Stomach (tissue), 9 donors: ENCODE data around the gene SLC15A3. TPM values are rescaled to one million over a fixed set of nuclear protein-coding genes. Genes with fewer than 3 reads are reported as not detected.
A peak's percentile ranks its signal among the peaks of the same experiment; 100 is the strongest.
"Not testable (repeated sequence)": the region's sequence is repeated elsewhere in the genome, so short reads cannot be mapped to it uniquely, and the experiment has no call there.

Experiments
- DNase-seq, 2 donors: peaks; one replicate each; pipeline versions ENCODE4 v3.0.0 to v3.0.0-alpha.2; 2013 to 2019
- H3K27ac ChIP-seq, 5 donors: fragments of 200-600 bp in 4 of 5; sonication (generic) in 4 of 5; one replicate each; pipeline ENCODE4 v1.5.1; 2013 to 2019; ENCODE audit warnings: mild to moderate bottlenecking in 1 of 5, moderate library complexity in 1 of 5
- H3K27me3 ChIP-seq, 3 donors: fragments of 200-600 bp; sonication (generic); one replicate each; pipeline ENCODE4 v1.5.1; 2017 to 2019; ENCODE audit warnings: mixed run types in 1 of 3
- H3K36me3 ChIP-seq, 4 donors: fragments of 200-600 bp; sonication (generic); 1 replicate in 3 of 4; 2 replicates in 1 of 4; pipeline ENCODE4 v1.5.1; 2016 to 2019
- H3K4me1 ChIP-seq, 4 donors: fragments of 200-600 bp; sonication (generic); one replicate each; pipeline ENCODE4 v1.5.1; 2016 to 2019
- H3K4me3 ChIP-seq, 4 donors: fragments of 200-600 bp; sonication (generic) in 3 of 4; one replicate each; pipeline ENCODE4 v1.5.1; 2016 to 2019; ENCODE audit warnings: mild to moderate bottlenecking in 1 of 4
- H3K9me3 ChIP-seq, 4 donors: fragments of 200-600 bp; sonication (generic); one replicate each; pipeline ENCODE4 v1.5.1; 2016 to 2019
- EP300 ChIP-seq: sonication (generic); formaldehyde crosslinking; IDR thresholded peaks from one replicate; pipeline ENCODE4 v1.6.1; 2017; ENCODE audit warnings: antibody characterized with exemption
- POLR2A ChIP-seq, 4 donors: fragments of 450-650 bp; IDR thresholded peaks; one replicate each; pipeline ENCODE4 v1.6.1; 2016; ENCODE audit warnings: antibody characterized with exemption in 4 of 4, control low read depth in 2 of 4, mild to moderate bottlenecking in 1 of 4, moderate library complexity in 1 of 4
- POLR2AphosphoS5 ChIP-seq, 3 donors: sonication (generic); formaldehyde crosslinking; IDR thresholded peaks; one replicate each; pipeline ENCODE4 v1.6.1; 2016; ENCODE audit warnings: antibody characterized with exemption in 3 of 3
- WGBS, 5 donors: extraction: QIAGEN DNeasy Blood & Tissue Kit in 3 of 5; methylation state at CpG; one replicate each; pipeline versions ENCODE4 v1.1.5 to v1.1.7; 2013 to 2018; 5-methylcytosine and 5-hydroxymethylcytosine counted together
- intact Hi-C: fragments of 100-400 bp; cut with DNase I; formaldehyde crosslinking; loops from one replicate; pipeline ENCODE4 v1.15.1; 2023; ENCODE audit warnings: low total_unique reads
- polyA plus RNA-seq, 3 donors: library from polyadenylated mRNA; stranded (reverse); fragments of 200-250 nt; gene quantifications; one replicate each; pipeline ENCODE4 v1.2.3, GENCODE V29; 2013
- total RNA-seq, 5 donors: library from RNA; depleted of rRNA; stranded (reverse); fragments of >200 nt; gene quantifications; one replicate each; pipeline versions ENCODE4 v1.1.0 to v1.2.3, GENCODE V29; 2014 to 2016
- TF ChIP-seq, protein P1 (sequence below), 7 experiments: fragments of 450-650 bp in 4 of 7; fragments of 200-600 bp in 3 of 7; sonication (generic) in 3 of 7; IDR thresholded peaks; one replicate each; pipeline ENCODE4 v1.5.1; 2016 to 2019; ENCODE audit warnings: antibody characterized with exemption in 7 of 7, control low read depth in 2 of 7, mild to moderate bottlenecking in 1 of 7
- donor health status: healthy with polysubstance abuse.
- donor health status: Bipolar disorder and iron deficiency.
- donor health status: healthy.

The SLC15A3 gene
- total and polyA plus RNA-seq, 8 donors, result 7.9 to 33.6 (median 20.7) TPM

DNA sequence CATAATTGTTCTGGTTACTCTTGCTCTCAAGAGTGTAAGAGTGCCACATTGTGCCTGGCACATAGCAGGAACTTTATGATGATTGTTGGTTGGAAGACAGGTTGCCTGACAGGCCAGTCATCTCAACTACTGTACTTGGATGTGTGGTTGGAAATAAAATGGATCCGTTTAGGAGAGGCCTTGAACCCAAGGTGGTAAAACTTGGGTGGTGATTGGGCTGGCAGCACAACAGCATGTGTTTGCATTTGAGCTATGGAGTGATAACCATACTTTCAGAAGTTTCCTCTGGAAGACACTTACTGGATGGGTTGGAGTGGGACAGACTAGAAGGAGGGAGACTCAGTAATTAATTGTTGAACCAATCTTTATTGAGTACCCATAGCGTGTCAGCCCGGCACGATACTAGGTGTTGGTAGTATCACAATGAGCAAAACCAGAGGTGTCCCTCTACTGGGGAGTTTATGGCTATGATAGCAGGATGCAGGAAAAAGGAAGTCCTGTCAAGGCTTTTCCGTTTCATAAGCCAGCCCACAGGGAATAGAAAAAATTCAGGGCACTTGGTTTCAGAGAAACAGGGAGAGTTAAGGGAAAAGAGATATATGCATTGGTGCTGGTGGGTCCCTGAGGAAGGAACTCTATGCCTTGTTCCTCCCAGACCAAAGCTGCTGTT lies 41.1 kb downstream of the SLC15A3 start:
- 56 to 76% (median 70%) methylated on average over 5 of the region's 5 CpGs for WGBS, 5 donors
- no peaks in the 10 kb centered on the region for H3K9me3 ChIP-seq
- no peaks in the 10 kb centered on the region for H3K27me3 ChIP-seq
- DNase-seq, result no peak
- peaks cover 20 to 40% (median 38%) of the 10 kb centered on the region in 4 donors for H3K4me1 ChIP-seq
- peak overlapping the region in 1 of 5 donors; percentile 52 for H3K27ac ChIP-seq
- no peak for TF ChIP-seq POLR2A (IDR thresholded peaks at IDR 0.05)
- TF ChIP-seq, protein P1, sequence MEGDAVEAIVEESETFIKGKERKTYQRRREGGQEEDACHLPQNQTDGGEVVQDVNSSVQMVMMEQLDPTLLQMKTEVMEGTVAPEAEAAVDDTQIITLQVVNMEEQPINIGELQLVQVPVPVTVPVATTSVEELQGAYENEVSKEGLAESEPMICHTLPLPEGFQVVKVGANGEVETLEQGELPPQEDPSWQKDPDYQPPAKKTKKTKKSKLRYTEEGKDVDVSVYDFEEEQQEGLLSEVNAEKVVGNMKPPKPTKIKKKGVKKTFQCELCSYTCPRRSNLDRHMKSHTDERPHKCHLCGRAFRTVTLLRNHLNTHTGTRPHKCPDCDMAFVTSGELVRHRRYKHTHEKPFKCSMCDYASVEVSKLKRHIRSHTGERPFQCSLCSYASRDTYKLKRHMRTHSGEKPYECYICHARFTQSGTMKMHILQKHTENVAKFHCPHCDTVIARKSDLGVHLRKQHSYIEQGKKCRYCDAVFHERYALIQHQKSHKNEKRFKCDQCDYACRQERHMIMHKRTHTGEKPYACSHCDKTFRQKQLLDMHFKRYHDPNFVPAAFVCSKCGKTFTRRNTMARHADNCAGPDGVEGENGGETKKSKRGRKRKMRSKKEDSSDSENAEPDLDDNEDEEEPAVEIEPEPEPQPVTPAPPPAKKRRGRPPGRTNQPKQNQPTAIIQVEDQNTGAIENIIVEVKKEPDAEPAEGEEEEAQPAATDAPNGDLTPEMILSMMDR (IDR thresholded peaks at IDR 0.05), result no peak
- no peak for TF ChIP-seq POLR2AphosphoS5 (IDR thresholded peaks at IDR 0.05)
- TF ChIP-seq EP300, result no peak
- no peaks in the 10 kb centered on the region for H3K36me3 ChIP-seq
- H3K4me3 ChIP-seq, result no peak overlapping the region
- intact Hi-C loops, result no loop called here

DNA sequence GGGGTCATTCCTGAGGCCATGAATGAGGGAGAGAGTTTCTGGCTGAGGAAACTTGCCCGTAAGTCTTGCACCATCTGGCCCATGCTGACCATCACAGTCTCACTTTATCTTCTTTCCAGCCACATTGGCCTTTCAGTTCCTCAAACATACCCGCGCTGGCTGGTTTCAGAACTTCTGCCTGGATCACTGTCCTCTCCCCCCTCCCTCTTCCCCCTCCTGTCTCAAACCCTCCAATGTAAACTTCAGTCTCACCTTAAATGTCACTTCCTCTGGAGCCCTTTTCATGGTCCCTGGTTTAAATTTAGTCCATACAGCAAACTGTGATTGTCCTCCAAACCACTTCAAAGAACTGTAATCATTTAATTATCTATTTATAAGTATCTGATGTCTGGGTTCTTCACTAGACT lies 41.7 kb downstream of the SLC15A3 start:
- H3K27me3 ChIP-seq, result no peaks in the 10 kb centered on the region
- peaks cover 19 to 40% (median 38%) of the 10 kb centered on the region in 4 donors for H3K4me1 ChIP-seq
- H3K36me3 ChIP-seq, result no peaks in the 10 kb centered on the region
- TF ChIP-seq POLR2AphosphoS5 (IDR thresholded peaks at IDR 0.05) (no peak), EP300 (no peak), POLR2A (IDR thresholded peaks at IDR 0.05) (no peak)
- TF ChIP-seq, protein P1 (IDR thresholded peaks at IDR 0.05), result no peak
- H3K27ac ChIP-seq, result peak overlapping the region in 1 of 5 donors; percentile 52
- intact Hi-C loops, result no loop called here
- H3K4me3 ChIP-seq, result no peak overlapping the region
- H3K9me3 ChIP-seq, result no peaks in the 10 kb centered on the region
- 54 to 80% (median 74%) methylated on average over 3 of the region's 3 CpGs for WGBS, 5 donors
- DNase-seq, result peak; percentile 27 to 46

- DNase-seq, result peak in 1 of 2 donors; percentile 5
- H3K27ac ChIP-seq, H3K36me3 ChIP-seq, intact Hi-C loops, H3K27me3 ChIP-seq, H3K9me3 ChIP-seq, H3K4me3 ChIP-seq: not testable (repeated sequence)
- WGBS, 5 donors, result 62 to 70% (median 66%) methylated on average over 3 of the region's 3 CpGs
- H3K4me1 ChIP-seq, result peaks cover 20 to 40% (median 38%) of the 10 kb centered on the region in 4 donors
Observed at GRCh38 chr11:60909680-60910280, 42.2 kb downstream of the SLC15A3 start.

GRCh38 chr11:60908803-60909202 lies 43.2 kb downstream of the SLC15A3 start:
- Histone ChIP-seq H3K27ac (no peak overlapping the region), H3K36me3 (peaks cover 0 to under 1% (median under 1%) of the 10 kb centered on the region in 4 donors), H3K27me3 (no peaks in the 10 kb centered on the region), H3K4me3 (no peak overlapping the region), H3K4me1 (peaks cover 30 to 43% (median 41%) of the 10 kb centered on the region in 4 donors), H3K9me3 (no peaks in the 10 kb centered on the region)
- no peak for DNase-seq
- 0 to 55% (median 39%) methylated on average over 1 of the region's 1 CpG for WGBS, 5 donors
- intact Hi-C loops, result no loop called here
- TF ChIP-seq POLR2AphosphoS5 (IDR thresholded peaks at IDR 0.05), result no peak
- no peak for TF ChIP-seq EP300

- intact Hi-C loops, result no loop called here
Observed at GRCh38 chr11:60906132-60906972, 45.6 kb downstream of the SLC15A3 start, which contains the start of gene PRPF19. TSS of gene PRPF19 (minus strand) at chr11:60906585. CDS start at chr11:60906382, 203 bp downstream.

More at GRCh38 chr11:60906132-60906972, 45.6 kb downstream of the SLC15A3 start, which contains the start of gene PRPF19:
- Histone ChIP-seq H3K4me1 (peaks cover 19 to 37% (median 34%) of the 10 kb centered on the region in 4 donors), H3K27ac (peak within 1 kb of the TSS; percentile 93 to 96 (median 94)), H3K36me3 (peaks cover 24 to 25% (median 25%) of the 10 kb centered on the region in 4 donors), H3K4me3 (peak within 1 kb of the TSS; percentile 66 to 98 (median 83)), H3K9me3 (no peaks in the 10 kb centered on the region), H3K27me3 (no peaks in the 10 kb centered on the region)
- peak; percentile 98 to 99 for DNase-seq
- 0 to 1% (median 0%) methylated on average over 36 to 75 of the region's 75 CpGs for WGBS, 5 donors
- TF ChIP-seq POLR2A (IDR thresholded peaks at IDR 0.05) (peak in 1 of 4 donors; percentile 25), POLR2AphosphoS5 (IDR thresholded peaks at IDR 0.05) (peak; percentile 82 to 95 (median 86)), EP300 (no peak)
- TF ChIP-seq, protein P1 (IDR thresholded peaks at IDR 0.05), result no peak
